ENCODE data around the gene MRPL9.

Gene MRPL9

GRCh38 chr1:151801310-151801820, 38.1 kb upstream of the MRPL9 start:
- H3K4me2 ChIP-seq (ENCODE audit: low read length) = no peak overlapping the region
- peaks cover 4% of the 10 kb centered on the region; the same call in 1 of the 2 replicates for H3K27me3 ChIP-seq (ENCODE audit: insufficient read depth, low read length)
- H3K27ac ChIP-seq (ENCODE audit: low read depth, low read length, poor library complexity, severe bottlenecking) = no peak overlapping the region
- H2AFZ ChIP-seq (ENCODE audit: low read length) = no peak overlapping the region
- H3K9ac ChIP-seq (ENCODE audit: low read length) = no peak overlapping the region
- H3K79me2 ChIP-seq (ENCODE audit: insufficient read depth, low read length) = no peaks in the 10 kb centered on the region
- TF ChIP-seq CTCF (IDR thresholded peaks at IDR 0.05; ENCODE audit: low read length) (no peak), EZH2 (IDR thresholded peaks at IDR 0.05; ENCODE audit: borderline replicate concordance, low read length) (no peak)
- no peaks in the 10 kb centered on the region for H3K36me3 ChIP-seq (ENCODE audit: insufficient read depth, low read length)
- H4K20me1 ChIP-seq (ENCODE audit: insufficient read depth, low read length) = no peaks in the 10 kb centered on the region
- no peaks in the 10 kb centered on the region for H3K4me1 ChIP-seq (ENCODE audit: insufficient read depth, low read length, severe bottlenecking)
- no peak overlapping the region for H3K4me3 ChIP-seq (ENCODE audit: low read depth, low read length, poor library complexity, severe bottlenecking)
- no peaks in the 10 kb centered on the region for H3K9me2 ChIP-seq (ENCODE audit: low read depth, low read length)
- H3F3A ChIP-seq (ENCODE audit: insufficient read depth, low read length) = no peaks in the 10 kb centered on the region
- H3K9me3 ChIP-seq (ENCODE audit: low read length) = no peaks in the 10 kb centered on the region

GRCh38 chr1:151800830-151801229, 37.5 kb upstream of the MRPL9 start:
- Histone ChIP-seq H3F3A (ENCODE audit: insufficient read depth, low read length) (no peaks in the 10 kb centered on the region), H2AFZ (ENCODE audit: low read length) (no peak overlapping the region), H3K79me2 (ENCODE audit: insufficient read depth, low read length) (no peaks in the 10 kb centered on the region), H3K9me2 (ENCODE audit: low read depth, low read length) (no peaks in the 10 kb centered on the region), H3K4me3 (ENCODE audit: low read depth, low read length, poor library complexity, severe bottlenecking) (no peak overlapping the region), H3K9ac (ENCODE audit: low read length) (no peak overlapping the region), H3K36me3 (ENCODE audit: insufficient read depth, low read length) (no peaks in the 10 kb centered on the region), H3K4me2 (ENCODE audit: low read length) (no peak overlapping the region), H3K9me3 (ENCODE audit: low read length) (no peaks in the 10 kb centered on the region), H3K27me3 (ENCODE audit: insufficient read depth, low read length) (peaks cover 4% of the 10 kb centered on the region; the same call in 1 of the 2 replicates), H3K27ac (ENCODE audit: low read depth, low read length, poor library complexity, severe bottlenecking) (no peak overlapping the region), H3K4me1 (ENCODE audit: insufficient read depth, low read length, severe bottlenecking) (no peaks in the 10 kb centered on the region), H4K20me1 (ENCODE audit: insufficient read depth, low read length) (no peaks in the 10 kb centered on the region)
- TF ChIP-seq EZH2 (IDR thresholded peaks at IDR 0.05; ENCODE audit: borderline replicate concordance, low read length) = no peak
- no peak for TF ChIP-seq CTCF (IDR thresholded peaks at IDR 0.05; ENCODE audit: low read length)

GRCh38 chr1:151799179-151800022, 36.1 kb upstream of the MRPL9 start:
- Histone ChIP-seq H3K36me3 (ENCODE audit: insufficient read depth, low read length) (no peaks in the 10 kb centered on the region), H3K4me2 (ENCODE audit: low read length) (no peak overlapping the region), H3K4me1 (ENCODE audit: insufficient read depth, low read length, severe bottlenecking) (no peaks in the 10 kb centered on the region), H3K9me3 (ENCODE audit: low read length) (no peaks in the 10 kb centered on the region), H3K9ac (ENCODE audit: low read length) (no peak overlapping the region), H3K9me2 (ENCODE audit: low read depth, low read length) (no peaks in the 10 kb centered on the region), H3K27me3 (ENCODE audit: insufficient read depth, low read length) (peaks cover 4% of the 10 kb centered on the region; the same call in 1 of the 2 replicates), H3F3A (ENCODE audit: insufficient read depth, low read length) (no peaks in the 10 kb centered on the region), H3K27ac (ENCODE audit: low read depth, low read length, poor library complexity, severe bottlenecking) (no peak overlapping the region), H2AFZ (ENCODE audit: low read length) (no peak overlapping the region), H3K4me3 (ENCODE audit: low read depth, low read length, poor library complexity, severe bottlenecking) (no peak overlapping the region), H3K79me2 (ENCODE audit: insufficient read depth, low read length) (no peaks in the 10 kb centered on the region), H4K20me1 (ENCODE audit: insufficient read depth, low read length) (no peaks in the 10 kb centered on the region)
- TF ChIP-seq EZH2 (IDR thresholded peaks at IDR 0.05; ENCODE audit: borderline replicate concordance, low read length) (no peak), CTCF (IDR thresholded peaks at IDR 0.05; ENCODE audit: low read length) (no peak)

Data from OCI-LY1 (cell line).